Stimulated activated CD4-positive, alpha-beta T cell treated with anti-CD3 and anti-CD28 coated beads, Interleukin-4, amount 100 ng/mL, for 4 hours (primary cell): Measurements from ENCODE around the gene FOXA2.

Source experiments
- DNase-seq, 2 experiments: peaks; one replicate each; pipeline ENCODE4 v3.0.0-alpha.2; 2020

FOXA2 gene

GRCh38 chr20:22536141-22536828, 48.1 kb downstream of the FOXA2 start:
- no peak for DNase-seq

- DNase-seq: no peak
These were observed 48.9 kb downstream of the FOXA2 start for GRCh38 chr20:22535483-22535882.

GRCh38 chr20:22533823-22534751, 50.3 kb downstream of the FOXA2 start:
- DNase-seq: no peak

- DNase-seq: no peak
These were observed 51.8 kb downstream of the FOXA2 start for GRCh38 chr20:22532598-22532997.

- DNase-seq: no peak
These were observed 52.6 kb downstream of the FOXA2 start for GRCh38 chr20:22531756-22532155.

DNA sequence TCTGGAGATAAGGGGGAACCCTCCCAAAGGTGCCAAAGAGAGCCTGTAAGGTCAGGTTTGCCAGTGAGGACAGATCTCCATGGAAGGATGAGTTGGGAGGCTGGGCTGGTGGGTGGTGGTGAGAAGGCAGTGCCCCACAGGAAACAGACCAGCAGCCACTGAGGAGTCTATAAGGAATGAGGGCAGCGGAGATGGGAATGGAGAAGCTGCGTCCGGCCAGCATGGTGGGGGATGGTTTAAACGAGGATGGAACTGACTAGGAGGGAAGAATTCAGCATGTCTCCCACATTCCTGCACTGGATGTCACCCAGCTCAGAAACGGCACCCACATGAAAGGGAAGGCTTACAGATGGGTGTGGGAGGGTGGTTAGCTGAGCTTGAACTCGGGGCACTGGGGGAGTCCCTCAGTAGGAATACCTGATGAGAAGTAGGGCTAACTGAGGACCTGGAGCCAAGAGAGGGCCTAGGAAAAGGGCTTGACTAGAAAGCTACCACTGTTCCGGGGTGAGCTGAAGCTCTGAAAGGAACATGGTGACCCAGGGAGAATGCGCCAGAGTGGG, 53.2 kb downstream of the FOXA2 start:
- no peak for DNase-seq
